RKO (cell line): ENCODE results near the gene C20orf202.
A peak's percentile ranks its signal among the peaks of the same experiment; 100 is the strongest.
"Not testable (repeated sequence)": the region's sequence is repeated elsewhere in the genome, so short reads cannot be mapped to it uniquely, and the experiment has no call there.

ENCODE experiments used
- DNase-seq: peaks from one replicate; pipeline ENCODE4 v3.0.0-alpha.2; 2016; ENCODE audit warnings: low spot score

The C20orf202 gene

GRCh38 chr20:1209447-1210387, 6.5 kb downstream of the C20orf202 start:
- DNase-seq: no peak

DNA sequence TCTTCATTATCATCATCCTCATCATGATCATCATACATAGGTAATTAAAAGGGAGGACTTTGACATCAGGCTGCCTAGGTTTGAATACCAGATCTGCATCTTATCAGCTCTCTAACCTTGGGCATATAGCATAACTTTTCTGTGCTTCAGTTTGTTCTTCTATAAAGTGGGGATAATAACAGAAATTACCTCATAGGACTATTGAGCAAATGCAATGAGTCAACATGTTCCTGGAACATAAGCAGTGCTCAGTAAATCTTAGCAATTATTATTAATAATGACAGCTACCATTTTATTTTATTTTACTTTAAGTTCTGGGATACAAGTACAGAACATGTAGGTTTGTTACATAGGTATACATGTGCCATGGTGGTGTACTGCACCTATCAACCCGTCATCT, 7.2 kb downstream of the C20orf202 start:
- DNase-seq: no peak

DNA sequence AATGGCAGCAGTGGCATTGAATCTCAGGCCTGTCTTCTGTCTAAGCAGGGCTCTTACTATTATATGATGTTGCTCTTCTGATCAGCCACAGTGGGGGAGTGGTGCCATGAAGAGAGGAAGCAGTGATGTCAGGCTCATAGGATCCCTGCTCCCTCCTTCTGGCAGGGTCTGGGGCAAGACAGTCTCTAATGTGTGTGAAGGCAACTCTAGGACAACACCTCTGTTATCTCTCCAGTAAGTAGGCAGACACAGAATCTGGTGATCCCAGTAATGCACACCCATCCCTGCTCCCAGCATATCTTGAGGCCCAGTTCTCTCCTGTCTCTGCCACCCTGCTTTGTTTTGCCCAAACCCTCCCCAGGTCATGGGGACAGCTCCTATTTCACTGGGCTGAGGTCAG, 8.8 kb downstream of the C20orf202 start:
- DNase-seq: no peak

DNA sequence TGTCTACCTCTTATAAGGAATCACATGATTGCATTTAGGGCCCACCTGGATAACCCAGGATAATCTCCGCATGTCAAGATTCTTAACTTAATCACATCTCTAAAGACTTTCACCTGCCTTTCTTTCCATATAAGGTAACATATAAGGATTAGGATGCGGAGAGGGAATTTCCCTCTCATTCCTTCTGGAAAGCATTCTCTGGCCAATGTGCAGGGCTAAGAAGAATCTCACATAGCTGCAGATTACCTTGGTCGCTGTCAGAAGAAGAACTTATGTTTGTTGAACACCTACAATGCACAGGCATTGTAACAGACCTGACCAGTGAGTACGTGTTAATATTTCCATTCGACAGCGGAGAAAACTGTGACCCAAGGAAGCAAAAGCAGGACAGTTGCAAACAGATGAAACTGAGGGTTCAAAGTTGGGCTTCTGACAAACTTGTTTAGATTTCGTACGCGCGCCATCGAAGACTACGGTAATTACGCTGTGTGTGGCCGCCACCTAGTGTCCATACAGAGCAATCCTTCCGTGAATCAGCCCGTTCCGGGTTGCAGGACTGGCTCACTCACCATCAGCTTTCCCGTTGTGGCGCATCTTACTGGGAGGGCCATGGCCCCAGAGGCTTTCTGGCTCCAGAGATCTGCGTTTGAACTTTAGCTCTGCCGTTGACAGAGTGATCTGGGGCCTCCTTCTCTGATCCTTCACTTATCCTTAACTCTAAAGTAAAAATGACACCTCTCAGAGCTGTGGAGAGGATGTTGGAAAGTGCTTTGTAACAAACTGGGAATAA, 9.5 kb downstream of the C20orf202 start:
- DNase-seq: peak; percentile 90

DNA sequence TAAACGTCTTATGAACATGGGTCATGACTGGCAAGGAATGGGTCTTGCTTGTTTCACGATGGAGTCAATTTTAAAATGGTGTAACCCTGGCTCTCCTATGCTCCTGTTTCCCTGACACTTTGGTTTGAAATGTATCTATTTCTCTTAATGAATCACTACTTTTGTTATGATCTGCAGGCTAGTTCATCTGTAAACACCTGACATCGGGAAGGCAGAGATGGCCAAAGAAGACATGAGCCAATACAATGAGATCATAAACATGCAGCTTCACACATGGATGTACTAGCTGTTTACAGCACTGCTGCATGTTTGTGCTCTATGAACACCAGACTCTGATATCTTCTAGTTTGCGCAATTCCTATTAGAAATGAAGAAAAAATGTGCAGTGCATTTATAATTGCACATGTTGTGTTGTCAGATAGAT, 11.6 kb downstream of the C20orf202 start:
- DNase-seq: no peak

DNA sequence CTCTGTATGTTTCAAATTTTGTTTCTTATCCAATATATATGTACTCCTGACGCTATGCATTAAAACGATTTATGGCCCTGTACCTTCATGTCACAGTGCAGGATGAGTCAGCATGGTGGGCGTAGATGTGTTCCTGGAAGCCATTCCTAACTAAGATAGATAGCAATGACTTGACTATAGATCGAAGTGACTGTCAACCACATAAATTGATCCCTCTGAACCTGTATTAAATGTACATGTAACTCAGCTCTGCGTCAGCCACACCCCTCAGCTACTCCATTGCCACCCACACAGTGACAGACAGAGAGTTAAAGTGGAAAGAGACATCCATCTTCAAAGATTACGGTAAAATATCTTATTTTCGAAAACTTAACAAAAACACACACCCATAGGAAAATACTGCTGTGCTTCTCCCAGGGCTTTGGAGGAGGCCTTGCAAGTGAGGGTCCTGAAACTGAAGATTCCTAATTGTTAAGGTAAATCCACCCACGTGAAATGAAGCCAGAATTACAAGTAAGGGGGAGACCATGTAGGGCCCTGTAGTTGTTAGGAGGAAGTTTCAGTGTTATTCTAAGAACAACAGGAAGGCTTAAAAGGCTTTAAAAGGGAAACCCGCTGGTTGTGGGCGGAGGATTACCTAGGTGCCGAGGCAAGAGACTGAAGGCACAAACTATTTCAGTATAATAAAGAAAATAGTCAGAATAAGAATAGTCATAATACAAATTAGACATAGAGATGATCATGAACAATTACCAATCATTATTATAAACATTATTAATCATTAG, 12.3 kb downstream of the C20orf202 start:
- DNase-seq: no peak

DNA sequence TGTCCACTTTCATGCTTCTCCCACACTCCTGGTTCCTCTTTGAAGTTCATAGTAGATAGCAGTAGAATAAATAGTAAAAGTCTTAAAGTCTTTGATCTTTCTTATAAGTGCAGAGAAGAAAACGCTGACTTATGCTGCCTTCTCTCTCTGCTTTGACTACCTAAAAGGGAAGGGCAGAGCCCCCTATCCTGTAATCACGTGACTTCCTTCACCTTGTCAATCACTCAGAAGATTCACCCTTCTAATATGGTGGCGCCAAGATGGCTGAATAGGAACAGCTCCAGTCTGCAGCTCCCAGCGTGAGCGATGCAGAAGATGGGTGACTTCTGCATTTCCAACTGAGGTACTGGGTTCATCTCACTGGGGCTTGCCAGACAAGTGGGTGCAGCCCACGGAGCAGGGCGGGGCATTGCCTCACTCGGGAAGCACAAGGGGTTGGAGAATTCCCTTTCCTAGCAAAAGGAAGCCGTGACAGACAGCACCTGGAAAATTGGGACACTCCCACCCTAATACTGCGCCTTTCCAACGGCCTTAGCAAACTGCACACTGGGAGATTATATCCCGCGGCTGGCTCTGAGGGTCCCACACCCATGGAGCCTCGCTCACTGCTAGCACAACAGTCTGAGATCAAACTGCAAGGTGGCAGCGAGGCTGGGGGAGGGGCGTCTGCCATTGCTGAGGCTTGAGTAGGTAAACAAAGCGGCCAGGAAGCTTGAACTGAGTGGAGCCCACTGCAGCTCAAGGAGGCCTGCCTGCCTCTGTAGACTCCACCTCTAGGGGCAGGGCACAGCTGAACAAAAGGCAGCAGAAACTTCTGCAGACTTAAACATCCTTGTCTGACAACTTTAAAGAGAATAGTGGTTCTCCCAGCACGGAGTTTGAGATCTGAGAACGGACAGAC, 13.5 kb downstream of the C20orf202 start:
- not testable (repeated sequence) for DNase-seq

DNA sequence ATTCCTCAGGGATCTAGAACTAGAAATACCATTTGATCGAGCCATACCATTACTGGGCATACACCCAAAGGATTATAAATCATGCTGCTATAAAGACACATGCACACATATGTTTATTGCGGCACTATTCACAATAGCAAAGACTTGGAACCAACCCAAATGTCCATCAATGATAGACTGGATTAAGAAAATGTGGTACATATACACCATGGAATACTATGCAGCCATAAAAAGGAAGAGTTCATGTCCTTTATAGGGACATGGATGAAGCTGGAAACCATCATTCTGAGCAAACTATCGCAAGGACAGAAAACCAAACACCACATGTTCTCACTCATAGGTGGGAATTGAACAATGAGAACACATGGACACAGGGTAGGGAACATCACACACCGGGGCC, 19.5 kb downstream of the C20orf202 start:
- not testable (repeated sequence) for DNase-seq

- DNase-seq: no peak
Measured at GRCh38 chr20:1224205-1224890, 21.1 kb downstream of the C20orf202 start.

DNA sequence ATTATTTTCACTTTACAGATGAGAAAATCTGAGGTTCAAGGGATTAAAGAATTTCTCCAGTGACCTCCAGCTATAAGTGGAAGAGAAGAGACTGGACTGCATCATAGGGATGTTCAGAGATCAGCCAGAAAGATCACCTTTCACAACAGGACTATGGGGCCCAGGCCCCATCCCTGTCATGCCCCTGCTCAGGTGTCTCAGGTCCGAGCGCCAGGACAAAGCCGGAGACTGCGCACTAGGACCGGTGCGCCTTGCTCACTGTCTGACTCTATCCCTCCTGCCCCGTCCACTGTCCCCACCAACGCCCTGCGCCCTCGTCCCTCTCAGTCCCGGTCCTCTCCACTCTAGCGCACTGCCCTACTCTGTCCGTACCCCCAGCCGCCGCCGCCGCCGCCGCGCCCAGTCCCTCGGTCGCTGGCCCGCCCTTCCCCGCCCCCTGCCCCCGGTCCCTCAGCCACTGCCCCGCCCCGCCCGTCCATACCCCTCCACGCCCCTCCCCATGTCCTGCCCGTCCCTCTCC, 22.1 kb downstream of the C20orf202 start:
- DNase-seq: no peak

GRCh38 chr20:1225783-1226654, 22.8 kb downstream of the C20orf202 start, which contains the start of gene RAD21L1:
RAD21L1 (plus strand) TSS chr20:1226044; CDS start chr20:1228454, 2,410 bp downstream.
- peak; percentile 24 for DNase-seq

GRCh38 chr20:1229541-1229940, 26.3 kb downstream of the C20orf202 start:
- DNase-seq: no peak

DNA sequence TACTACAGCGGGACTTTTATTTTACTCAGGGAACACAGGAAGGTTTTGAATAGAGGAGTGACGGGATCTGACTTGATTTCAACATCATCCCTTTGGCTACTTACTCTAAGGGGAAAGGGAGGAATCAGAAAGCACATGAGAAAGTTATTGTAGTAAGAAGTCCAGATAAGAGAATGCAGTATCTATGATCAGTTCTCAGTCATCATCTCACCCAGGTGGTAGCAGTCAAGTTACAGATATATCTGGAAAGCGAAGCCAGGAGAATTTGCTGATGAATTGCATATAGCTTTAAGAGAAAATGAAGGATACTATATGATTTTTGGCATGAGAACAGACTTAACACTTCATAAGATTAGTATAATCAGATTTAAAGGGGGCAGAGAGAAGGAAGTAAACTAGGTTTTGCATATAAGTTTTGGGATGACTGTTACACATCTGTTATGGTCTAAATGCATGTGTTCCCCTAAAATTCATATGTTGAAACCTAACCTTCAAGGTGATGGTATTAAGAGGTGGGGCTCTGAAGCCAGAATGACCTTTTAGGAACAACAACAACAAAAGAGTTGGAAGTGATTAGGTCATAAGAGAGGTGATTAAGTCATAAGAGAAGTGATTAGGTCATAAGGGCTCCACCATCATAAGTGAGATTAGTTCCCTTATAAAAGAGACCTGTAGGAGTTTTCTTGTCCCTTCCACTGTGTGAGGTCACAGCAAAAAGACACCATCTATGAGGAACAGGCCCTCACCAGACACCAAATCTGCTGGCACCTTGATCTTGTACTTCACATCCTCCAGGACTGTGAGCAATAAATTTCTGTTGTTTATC, 29.2 kb downstream of the C20orf202 start:
- DNase-seq: no peak

- DNase-seq: no peak
Measured at GRCh38 chr20:1240549-1240948, 37.3 kb downstream of the C20orf202 start.

GRCh38 chr20:1241456-1241855, 38.2 kb downstream of the C20orf202 start:
- DNase-seq: no peak

GRCh38 chr20:1242099-1242498, 38.8 kb downstream of the C20orf202 start:
- DNase-seq: no peak

- peak; percentile 79 for DNase-seq
Measured at GRCh38 chr20:1242530-1242929, 39.3 kb downstream of the C20orf202 start.

DNA sequence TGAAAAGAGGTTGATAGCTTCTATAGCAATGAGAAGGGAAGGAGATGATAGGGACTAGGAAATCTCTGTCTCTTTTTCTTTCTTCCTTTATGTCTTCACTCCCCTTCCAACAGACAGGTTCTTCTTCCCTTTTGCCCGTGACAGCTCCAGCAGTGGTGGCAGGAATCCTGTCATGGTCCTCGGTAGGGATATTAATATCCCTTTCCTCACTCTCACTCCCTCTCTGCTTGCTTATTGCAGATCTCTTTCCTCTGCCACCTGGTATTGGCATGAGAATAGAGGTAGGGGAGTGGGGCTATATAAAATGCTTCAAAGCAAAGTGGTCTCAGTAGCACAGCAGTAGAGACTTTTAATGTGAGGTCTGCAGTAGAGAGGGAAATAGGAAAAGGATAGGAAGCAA, 42.3 kb downstream of the C20orf202 start:
- DNase-seq: no peak
